NCI-H1048 (cell line): Measurements from ENCODE around the gene CA5B.
"Not testable (repeated sequence)": the region's sequence is repeated elsewhere in the genome, so short reads cannot be mapped to it uniquely, and the experiment has no call there.

Source experiments
- DNase-seq: peaks from one replicate; lab custom pipeline; 2025; lab: John Stamatoyannopoulos, UW

Gene CA5B

GRCh38 chrX:15737959-15738902 lies at the start of gene CA5B:
Gene CA5B, plus strand, starts transcription at chrX:15738270. Its CDS starts 11,754 bp downstream, at chrX:15750024.
- DNase-seq, result peak; percentile 81

GRCh38 chrX:15694941-15695451 lies 43.1 kb upstream of the CA5B start:
- DNase-seq, result no peak

- DNase-seq, result no peak
These were observed 41.6 kb upstream of the CA5B start for GRCh38 chrX:15696516-15696915.

- no peak for DNase-seq
These were observed 35.3 kb upstream of the CA5B start for GRCh38 chrX:15702488-15703371.

GRCh38 chrX:15703809-15704208 lies 34.3 kb upstream of the CA5B start:
- DNase-seq, result not testable (repeated sequence)

- DNase-seq, result not testable (repeated sequence)
These were observed 33.8 kb upstream of the CA5B start for GRCh38 chrX:15704273-15704672.

- DNase-seq, result no peak
These were observed 23.5 kb upstream of the CA5B start for GRCh38 chrX:15714529-15714928.

GRCh38 chrX:15718283-15718970 lies 19.6 kb upstream of the CA5B start:
- DNase-seq, result no peak

- no peak for DNase-seq
These were observed 18.6 kb upstream of the CA5B start for GRCh38 chrX:15719324-15719968.

GRCh38 chrX:15721911-15722310 lies 16.2 kb upstream of the CA5B start:
- DNase-seq, result no peak

GRCh38 chrX:15723887-15724517 lies 14.1 kb upstream of the CA5B start:
- DNase-seq, result no peak

GRCh38 chrX:15724911-15725310 lies 13.2 kb upstream of the CA5B start:
- no peak for DNase-seq

GRCh38 chrX:15731368-15731767 lies 6.7 kb upstream of the CA5B start:
- DNase-seq, result not testable (repeated sequence)

GRCh38 chrX:15737190-15737958 lies 696 bp upstream of the CA5B start:
- no peak for DNase-seq

GRCh38 chrX:15739886-15740285 lies 1.8 kb downstream of the CA5B start:
- no peak for DNase-seq

- DNase-seq, result no peak
These were observed 6.3 kb downstream of the CA5B start for GRCh38 chrX:15744181-15744867.

GRCh38 chrX:15745179-15745578 lies 7.1 kb downstream of the CA5B start:
- no peak for DNase-seq

GRCh38 chrX:15746651-15747050 lies 8.6 kb downstream of the CA5B start:
- DNase-seq, result not testable (repeated sequence)

- no peak for DNase-seq
These were observed 9.6 kb downstream of the CA5B start for GRCh38 chrX:15747626-15748173.
